ENCODE data around the gene ORAI3. TPM values are rescaled to one million over a fixed set of nuclear protein-coding genes. Genes with fewer than 3 reads are reported as not detected.

Gene ORAI3
- polyA plus RNA-seq, 1 donor from 2014 or later, result 7.3 TPM

- Histone ChIP-seq H3K9ac (ENCODE audit: low read length) (no peak overlapping the region), H3K79me2 (replicated peaks; ENCODE audit: insufficient read depth, low read length) (no peaks in the 10 kb centered on the region), H3K36me3 (ENCODE audit: insufficient read depth, low read length) (no peaks in the 10 kb centered on the region), H4K20me1 (ENCODE audit: insufficient read depth) (no peaks in the 10 kb centered on the region), H3K4me2 (ENCODE audit: low read length) (no peak overlapping the region), H3K9me2 (ENCODE audit: insufficient read depth, low read length) (no peaks in the 10 kb centered on the region), H3K4me3 (ENCODE audit: low read length) (no peak overlapping the region), H3K27me3 (ENCODE audit: insufficient read depth, low read depth, low read length) (peaks cover 4% of the 10 kb centered on the region), H3K9me3 (ENCODE audit: low read length) (no peaks in the 10 kb centered on the region), H3K27ac (ENCODE audit: low read length) (no peak overlapping the region), H2AFZ (ENCODE audit: low read depth, low read length) (no peak overlapping the region), H3F3A (ENCODE audit: insufficient read depth, low read length, poor library complexity, severe bottlenecking) (no peaks in the 10 kb centered on the region)
- no peak for TF ChIP-seq EZH2 (IDR thresholded peaks at IDR 0.05; ENCODE audit: borderline replicate concordance, insufficient read depth, low read length, poor library complexity, severe bottlenecking)
- TF ChIP-seq EP300 (conservative IDR thresholded peaks at IDR 0.05; ENCODE audit: poor library complexity, severe bottlenecking), result no peak
- TF ChIP-seq MXI1 (conservative IDR thresholded peaks at IDR 0.05; ENCODE audit: poor library complexity, severe bottlenecking), result no peak
- no peak for TF ChIP-seq REST (IDR thresholded peaks at IDR 0.05; ENCODE audit: borderline replicate concordance)
- no peak for TF ChIP-seq TAF1 (IDR thresholded peaks at IDR 0.05; ENCODE audit: low read depth)
- no peak for TF ChIP-seq CTCF (IDR thresholded peaks at IDR 0.05; ENCODE audit: poor library complexity, severe bottlenecking)
- TF ChIP-seq POLR2AphosphoS5 (IDR thresholded peaks at IDR 0.05), result no peak
These were observed 52.8 kb downstream of the ORAI3 start for GRCh38 chr16:31001507-31002249.

- no peak overlapping the region for H3K27ac ChIP-seq (ENCODE audit: low read length)
- peaks cover 4% of the 10 kb centered on the region for H3K27me3 ChIP-seq (ENCODE audit: insufficient read depth, low read depth, low read length)
- H3K4me3 ChIP-seq (ENCODE audit: low read length), result no peak overlapping the region
- no peaks in the 10 kb centered on the region for H4K20me1 ChIP-seq (ENCODE audit: insufficient read depth)
- no peaks in the 10 kb centered on the region for H3K36me3 ChIP-seq (ENCODE audit: insufficient read depth, low read length)
- no peak for TF ChIP-seq CTCF (IDR thresholded peaks at IDR 0.05; ENCODE audit: poor library complexity, severe bottlenecking)
- no peaks in the 10 kb centered on the region for H3K79me2 ChIP-seq (replicated peaks; ENCODE audit: insufficient read depth, low read length)
- H3K9me3 ChIP-seq (ENCODE audit: low read length), result no peaks in the 10 kb centered on the region
- no peaks in the 10 kb centered on the region for H3F3A ChIP-seq (ENCODE audit: insufficient read depth, low read length, poor library complexity, severe bottlenecking)
- H3K9ac ChIP-seq (ENCODE audit: low read length), result no peak overlapping the region
- H2AFZ ChIP-seq (ENCODE audit: low read depth, low read length), result no peak overlapping the region
- H3K9me2 ChIP-seq (ENCODE audit: insufficient read depth, low read length), result no peaks in the 10 kb centered on the region
- H3K4me2 ChIP-seq (ENCODE audit: low read length), result no peak overlapping the region
These were observed 53.4 kb downstream of the ORAI3 start for GRCh38 chr16:31002250-31002700.
